HUES48 (cell line): ENCODE data around the gene NLRC4.
"Not testable (repeated sequence)": the region's sequence is repeated elsewhere in the genome, so short reads cannot be mapped to it uniquely, and the experiment has no call there.

Source experiments
- H3K27ac ChIP-seq: one replicate; pipeline ENCODE4 v1.7.0; 2013; ENCODE audit warnings: low read depth, low read length, inconsistent platforms
- H3K27me3 ChIP-seq: 2 replicates; pipeline ENCODE4 v1.6.1; 2013; ENCODE audit warnings: mild to moderate bottlenecking, low read length; ENCODE audit not compliant: control insufficient read depth, insufficient read depth
- H3K36me3 ChIP-seq: 2 replicates; pipeline ENCODE4 v1.6.1; 2013; ENCODE audit warnings: low read length; ENCODE audit not compliant: control insufficient read depth, insufficient read depth
- H3K4me1 ChIP-seq: 2 replicates; pipeline ENCODE4 v1.6.1; 2013; ENCODE audit warnings: mild to moderate bottlenecking, low read length; ENCODE audit not compliant: control insufficient read depth, insufficient read depth
- H3K4me3 ChIP-seq: 2 replicates; pipeline ENCODE4 v1.5.1; 2013; ENCODE audit warnings: mild to moderate bottlenecking, low read depth, low read length
- H3K9ac ChIP-seq: 2 replicates; pipeline ENCODE4 v1.6.1; 2013; ENCODE audit warnings: mild to moderate bottlenecking, low read depth, low read length, moderate library complexity
- H3K9me3 ChIP-seq: 2 replicates; pipeline ENCODE4 v1.6.1; 2013; ENCODE audit warnings: low read length; ENCODE audit not compliant: control insufficient read depth, insufficient read depth

NLRC4 gene

GRCh38 chr2:32212295-32212694 is 52.4 kb downstream of the NLRC4 start:
- Histone ChIP-seq H3K4me3 (no peak overlapping the region), H3K27me3 (no peaks in the 10 kb centered on the region), H3K36me3 (peaks cover 17% of the 10 kb centered on the region), H3K4me1 (no peaks in the 10 kb centered on the region), H3K9ac (no peak overlapping the region), H3K9me3 (no peaks in the 10 kb centered on the region), H3K27ac (no peak overlapping the region)

- Histone ChIP-seq H3K27ac (no peak overlapping the region), H3K4me1 (no peaks in the 10 kb centered on the region), H3K9ac (no peak overlapping the region), H3K9me3 (no peaks in the 10 kb centered on the region), H3K36me3 (peaks cover 17% of the 10 kb centered on the region), H3K27me3 (no peaks in the 10 kb centered on the region), H3K4me3 (no peak overlapping the region)
Measured at GRCh38 chr2:32210767-32211408, 53.8 kb downstream of the NLRC4 start.

DNA sequence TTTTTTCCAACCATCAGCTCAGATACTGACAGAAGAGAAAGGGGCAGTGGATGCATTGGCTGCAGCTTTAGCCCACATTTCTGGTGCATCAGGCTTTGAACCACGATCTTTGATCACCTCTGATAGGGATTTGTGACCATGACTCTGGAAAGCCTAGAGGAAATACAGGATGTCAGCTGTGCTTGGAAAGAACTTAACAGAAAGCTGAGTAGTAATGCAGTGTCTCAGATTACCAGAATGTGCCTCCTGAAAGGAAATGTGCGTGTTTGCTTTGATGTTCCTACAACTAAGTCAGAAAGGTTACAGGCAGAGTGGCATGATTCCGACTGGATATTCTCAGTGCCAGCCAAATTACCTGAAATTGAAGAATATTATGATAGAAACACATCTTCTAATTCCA is 61.3 kb downstream of the NLRC4 start:
- H3K27ac ChIP-seq, H3K4me3 ChIP-seq, H3K9ac ChIP-seq, H3K27me3 ChIP-seq, H3K9me3 ChIP-seq, H3K4me1 ChIP-seq: not testable (repeated sequence)
- peaks cover 29% of the 10 kb centered on the region for H3K36me3 ChIP-seq

- Histone ChIP-seq H3K4me3 (no peak overlapping the region), H3K9me3 (no peaks in the 10 kb centered on the region), H3K27me3 (no peaks in the 10 kb centered on the region), H3K27ac (no peak overlapping the region), H3K4me1 (no peaks in the 10 kb centered on the region), H3K36me3 (peaks cover 45% of the 10 kb centered on the region), H3K9ac (no peak overlapping the region)
Measured at GRCh38 chr2:32200814-32201213, 63.9 kb downstream of the NLRC4 start.

DNA sequence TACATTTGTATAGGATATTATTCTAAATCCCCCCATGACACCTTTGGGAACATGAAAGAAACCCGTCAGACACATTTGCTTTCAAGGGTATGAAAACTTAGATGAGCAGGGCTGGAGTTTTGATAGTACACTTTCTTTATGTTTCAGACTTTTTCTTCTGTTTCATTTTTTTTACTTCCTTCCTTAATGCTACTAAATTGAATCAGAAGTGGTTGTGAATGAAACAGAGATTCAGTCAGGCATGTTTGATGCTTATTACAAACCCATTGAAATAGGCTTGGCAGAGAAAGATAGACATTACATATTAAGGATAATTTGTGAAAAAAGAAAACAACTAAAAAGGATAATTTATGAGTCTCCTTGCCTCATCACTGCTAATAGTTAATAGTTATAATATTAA is 72.3 kb downstream of the NLRC4 start:
- no peak overlapping the region for H3K9ac ChIP-seq
- no peak overlapping the region for H3K27ac ChIP-seq
- H3K27me3 ChIP-seq: no peaks in the 10 kb centered on the region
- no peak overlapping the region for H3K4me3 ChIP-seq
- H3K9me3 ChIP-seq: no peaks in the 10 kb centered on the region
- H3K4me1 ChIP-seq: no peaks in the 10 kb centered on the region
- H3K36me3 ChIP-seq: peaks cover 45% of the 10 kb centered on the region

DNA sequence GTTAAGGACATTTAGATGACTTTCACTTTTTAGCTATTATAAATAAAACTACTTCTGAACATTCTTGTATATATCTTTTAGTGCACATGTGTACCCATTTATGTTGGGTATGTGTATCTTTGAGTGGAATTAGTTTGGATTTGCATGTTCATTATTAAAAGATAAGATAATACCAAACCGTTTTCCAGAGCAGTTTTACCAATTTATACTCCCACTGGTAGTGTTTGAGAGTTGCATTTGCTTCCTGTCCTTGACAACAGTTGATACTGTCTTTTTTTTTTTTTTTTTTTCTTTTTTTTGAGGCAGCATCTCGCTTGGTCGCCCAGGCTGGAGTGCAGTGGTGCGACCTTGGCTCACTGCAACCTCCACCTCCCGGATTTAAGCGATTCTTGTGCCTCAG is 75.7 kb downstream of the NLRC4 start:
- Histone ChIP-seq H3K9ac (no peak overlapping the region), H3K4me3 (no peak overlapping the region), H3K27me3 (no peaks in the 10 kb centered on the region), H3K27ac (no peak overlapping the region), H3K9me3 (no peaks in the 10 kb centered on the region), H3K4me1 (no peaks in the 10 kb centered on the region), H3K36me3 (peaks cover 52% of the 10 kb centered on the region)

GRCh38 chr2:32182667-32183066 is 82.0 kb downstream of the NLRC4 start:
- Histone ChIP-seq H3K27me3 (no peaks in the 10 kb centered on the region), H3K4me1 (no peaks in the 10 kb centered on the region), H3K36me3 (peaks cover 54% of the 10 kb centered on the region)

More at GRCh38 chr2:32182667-32183066, 82.0 kb downstream of the NLRC4 start:
- Histone ChIP-seq H3K27ac (no peak overlapping the region), H3K9me3 (no peaks in the 10 kb centered on the region), H3K9ac (no peak overlapping the region), H3K4me3 (no peak overlapping the region)
